Measurements from ENCODE around the gene FBLIM1.

FBLIM1 gene

DNA sequence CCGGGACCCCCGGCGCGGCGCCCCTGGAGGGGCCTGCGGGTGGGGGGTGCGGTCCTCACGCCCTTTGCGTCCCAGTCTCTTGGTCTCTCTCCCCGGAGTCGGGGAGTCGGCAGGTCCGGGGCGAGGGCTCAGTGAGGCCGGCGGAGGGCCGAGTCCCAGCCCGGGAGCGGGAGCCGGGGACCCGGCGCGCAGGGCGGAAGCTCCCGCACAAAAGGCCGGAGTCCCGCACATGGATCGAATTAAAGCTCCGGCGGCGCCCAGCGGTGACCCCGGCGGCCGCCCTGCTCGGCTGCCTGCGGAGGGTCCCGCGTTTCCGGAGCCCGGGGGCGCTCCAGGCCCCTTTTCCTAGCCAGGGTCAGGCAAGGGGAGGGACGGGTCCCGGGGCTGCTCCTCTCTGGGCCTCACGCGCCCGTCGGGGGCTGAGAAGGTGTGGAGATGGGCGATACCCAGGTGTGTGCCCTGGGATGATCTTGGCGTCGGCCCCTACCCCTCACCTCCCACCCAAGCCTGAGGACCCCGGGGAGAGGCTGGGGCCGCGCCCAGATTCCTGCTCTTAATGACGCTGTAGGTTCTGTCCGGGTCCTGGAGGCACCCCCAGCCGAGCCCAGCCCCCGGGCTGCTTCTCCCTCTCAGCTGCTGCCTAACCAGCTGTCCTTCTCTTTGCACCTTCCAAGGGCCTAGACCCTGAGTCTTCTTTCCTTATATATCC, 512 bp downstream of the FBLIM1 start:
- in situ Hi-C loops (cut with MboI; ENCODE audit: low sequenced_read_pairs, unreplicated experiment): no loop called here
- TF ChIP-seq, protein P1, sequence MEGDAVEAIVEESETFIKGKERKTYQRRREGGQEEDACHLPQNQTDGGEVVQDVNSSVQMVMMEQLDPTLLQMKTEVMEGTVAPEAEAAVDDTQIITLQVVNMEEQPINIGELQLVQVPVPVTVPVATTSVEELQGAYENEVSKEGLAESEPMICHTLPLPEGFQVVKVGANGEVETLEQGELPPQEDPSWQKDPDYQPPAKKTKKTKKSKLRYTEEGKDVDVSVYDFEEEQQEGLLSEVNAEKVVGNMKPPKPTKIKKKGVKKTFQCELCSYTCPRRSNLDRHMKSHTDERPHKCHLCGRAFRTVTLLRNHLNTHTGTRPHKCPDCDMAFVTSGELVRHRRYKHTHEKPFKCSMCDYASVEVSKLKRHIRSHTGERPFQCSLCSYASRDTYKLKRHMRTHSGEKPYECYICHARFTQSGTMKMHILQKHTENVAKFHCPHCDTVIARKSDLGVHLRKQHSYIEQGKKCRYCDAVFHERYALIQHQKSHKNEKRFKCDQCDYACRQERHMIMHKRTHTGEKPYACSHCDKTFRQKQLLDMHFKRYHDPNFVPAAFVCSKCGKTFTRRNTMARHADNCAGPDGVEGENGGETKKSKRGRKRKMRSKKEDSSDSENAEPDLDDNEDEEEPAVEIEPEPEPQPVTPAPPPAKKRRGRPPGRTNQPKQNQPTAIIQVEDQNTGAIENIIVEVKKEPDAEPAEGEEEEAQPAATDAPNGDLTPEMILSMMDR (IDR thresholded peaks at IDR 0.05; ENCODE audit: borderline replicate concordance, control extremely low read depth, extremely low read depth, insufficient read depth, missing control alignments): no peak
- peak; percentile 66 for DNase-seq (ENCODE audit: low spot score)

GRCh38 chr1:15760520-15761211, 2.1 kb downstream of the FBLIM1 start:
- TF ChIP-seq, protein P1 (IDR thresholded peaks at IDR 0.05; ENCODE audit: borderline replicate concordance, control extremely low read depth, extremely low read depth, insufficient read depth, missing control alignments): no peak
- in situ Hi-C loops (cut with MboI; ENCODE audit: low sequenced_read_pairs, unreplicated experiment): no loop called here
- DNase-seq (ENCODE audit: low spot score): no peak

- no peak for DNase-seq (ENCODE audit: low spot score)
- in situ Hi-C loops (cut with MboI; ENCODE audit: low sequenced_read_pairs, unreplicated experiment): no loop called here
- TF ChIP-seq, protein P1 (IDR thresholded peaks at IDR 0.05; ENCODE audit: borderline replicate concordance, control extremely low read depth, extremely low read depth, insufficient read depth, missing control alignments): no peak
Observed at GRCh38 chr1:15761366-15762128, 3.0 kb downstream of the FBLIM1 start.

DNA sequence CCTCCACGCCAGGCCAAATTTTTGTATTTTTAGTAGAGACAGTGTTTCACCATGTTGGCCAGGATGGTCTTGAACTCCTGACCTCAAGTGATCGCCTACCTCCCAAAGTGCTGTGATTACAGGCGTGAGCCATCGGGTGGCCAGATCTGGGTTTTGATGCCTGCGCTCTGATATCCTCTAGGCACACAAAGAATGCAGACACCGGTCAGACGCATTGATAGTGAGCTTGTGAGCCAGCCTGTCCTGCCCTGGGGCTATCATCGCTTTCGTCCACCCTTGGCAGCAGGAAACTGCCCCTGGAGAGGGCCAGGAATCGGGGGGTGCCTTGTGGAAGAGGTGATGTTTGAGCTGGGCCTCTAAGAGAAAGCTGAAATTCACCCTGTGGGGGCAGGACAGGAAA, 4.0 kb downstream of the FBLIM1 start:
- TF ChIP-seq, protein P1 (IDR thresholded peaks at IDR 0.05; ENCODE audit: borderline replicate concordance, control extremely low read depth, extremely low read depth, insufficient read depth, missing control alignments): no peak
- DNase-seq (ENCODE audit: low spot score): no peak
- in situ Hi-C loops (cut with MboI; ENCODE audit: low sequenced_read_pairs, unreplicated experiment): no loop called here

DNA sequence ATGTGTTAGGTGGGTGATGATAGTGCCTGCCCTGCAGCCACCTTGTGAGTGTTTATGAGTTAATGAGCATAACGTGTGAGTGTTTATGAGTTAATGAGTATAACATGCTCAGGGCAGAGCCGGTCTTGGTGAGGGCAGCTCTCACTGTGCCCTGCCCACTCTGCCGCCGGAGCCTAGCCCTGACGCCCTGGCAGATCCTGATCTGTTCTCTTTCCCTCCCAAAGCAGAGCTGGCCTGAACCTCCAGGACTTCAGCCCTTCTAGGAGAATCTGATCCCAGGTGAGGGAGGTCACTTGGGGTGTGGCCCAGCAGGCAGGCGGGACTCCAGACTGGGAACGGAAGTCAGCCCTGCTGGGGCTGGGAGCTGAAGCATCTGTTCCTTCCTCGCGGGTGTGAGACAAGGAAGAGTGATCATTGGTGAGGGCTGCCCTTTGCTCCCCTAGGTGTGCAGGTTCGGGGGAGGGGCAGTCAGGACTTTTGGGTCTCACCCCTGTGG, 5.7 kb downstream of the FBLIM1 start:
- TF ChIP-seq, protein P1 (IDR thresholded peaks at IDR 0.05; ENCODE audit: borderline replicate concordance, control extremely low read depth, extremely low read depth, insufficient read depth, missing control alignments): no peak
- in situ Hi-C loops (cut with MboI; ENCODE audit: low sequenced_read_pairs, unreplicated experiment): no loop called here
- DNase-seq (ENCODE audit: low spot score): no peak

GRCh38 chr1:15764890-15765289, 6.3 kb downstream of the FBLIM1 start:
- DNase-seq (ENCODE audit: low spot score): no peak
- in situ Hi-C loops (cut with MboI; ENCODE audit: low sequenced_read_pairs, unreplicated experiment): no loop called here
- TF ChIP-seq, protein P1 (IDR thresholded peaks at IDR 0.05; ENCODE audit: borderline replicate concordance, control extremely low read depth, extremely low read depth, insufficient read depth, missing control alignments): no peak
